ENCODE results near the gene PRKCH. TPM values are rescaled to one million over a fixed set of nuclear protein-coding genes. Genes with fewer than 3 reads are reported as not detected.

The PRKCH gene
- total and polyA plus RNA-seq, 7 experiments from 2014 or later: 191 to 359 (median 314) TPM

DNA sequence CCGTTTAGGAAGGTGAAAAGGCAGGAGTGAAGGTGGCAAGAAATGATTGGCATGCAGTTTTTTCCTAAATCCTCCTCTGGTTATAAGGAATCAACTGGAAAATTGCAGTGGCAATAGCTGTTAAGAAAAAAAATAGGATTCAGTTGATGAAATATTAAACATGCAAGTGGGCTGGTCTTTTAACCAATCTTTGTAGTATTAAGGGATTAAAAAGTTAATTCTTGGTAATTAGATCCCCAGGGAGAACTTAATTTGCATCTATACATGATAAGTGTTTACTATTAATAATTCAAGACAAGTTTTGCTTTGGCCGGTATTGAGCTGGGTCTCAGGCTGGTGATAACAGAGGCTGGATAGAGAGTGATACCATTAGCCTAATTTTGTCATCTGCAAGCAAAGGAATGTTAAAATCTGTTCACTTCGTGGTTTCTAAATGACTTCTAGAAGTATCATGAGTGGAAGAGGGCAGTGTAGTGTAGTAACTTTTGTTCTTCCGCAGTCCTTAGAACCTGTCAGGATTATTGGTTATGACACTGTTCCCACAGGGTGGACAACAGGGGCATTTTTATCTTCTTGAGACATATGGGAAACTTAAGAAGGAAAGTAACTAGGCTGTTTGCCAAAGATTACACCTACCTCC, 118.5 kb downstream of the PRKCH start:
- no peaks in the 10 kb centered on the region for H3K9me3 ChIP-seq (ENCODE audit: control insufficient read depth in 2 of 3, low read length in 3 of 3)
- H3K36me3 Mint-ChIP-seq: peaks cover 13 to 37% (median 15%) of the 10 kb centered on the region in 5 donors
- peak overlapping the region; percentile 64 for H3K27ac ChIP-seq (ENCODE audit: low read depth, low read length)
- peaks cover 74 to 89% of the 10 kb centered on the region in 2 donors for H3K4me1 ChIP-seq (ENCODE audit: control insufficient read depth in 2 of 2, insufficient read depth in 2 of 2, low read length in 2 of 2)
- peaks cover 0 to 3% (median 0%) of the 10 kb centered on the region in 11 donors for H3K9me3 Mint-ChIP-seq
- no peaks in the 10 kb centered on the region for H3K27me3 ChIP-seq (ENCODE audit: control insufficient read depth in 2 of 2, insufficient read depth in 2 of 2, low read length in 2 of 2)
- ChIA-PET POLR2A (interaction anchor here (0.6 to 1.6 kb wide), 5 partner anchors 13 to 290 kb away, joined by 3 to 4 read pairs (median 3); no protein-coding TSS in a partner anchor), CTCF (interaction anchor here (0.5 kb wide), 1 partner anchor 51 kb away, joined by 3 read pairs; no protein-coding TSS in a partner anchor)
- peaks cover 58 to 96% (median 91%) of the 10 kb centered on the region in 7 donors for H3K4me1 Mint-ChIP-seq
- H3K27ac Mint-ChIP-seq: peak overlapping the region in 7 of 9 donors; percentile 77 to 96 (median 88)
- peak overlapping the region; percentile 45 for H3K4me3 ChIP-seq (ENCODE audit: low read length)
- intact Hi-C loops (cut with micrococcal nuclease): loop anchor here (1.0 to 10.0 kb wide), 6 partner anchors 7 to 55 kb away; no protein-coding TSS in a partner anchor
- H3K27me3 Mint-ChIP-seq: no peaks in the 10 kb centered on the region
- DNase-seq (no peak), ATAC-seq (no peak)
- H3K4me3 Mint-ChIP-seq: peak overlapping the region; percentile 76 to 88 (median 85)
- peaks cover 0 to 3% (median 3%) of the 10 kb centered on the region in 3 experiments for H3K36me3 ChIP-seq (ENCODE audit: control insufficient read depth in 2 of 3, insufficient read depth in 3 of 3, low read length in 3 of 3)

GRCh38 chr14:61443481-61443880, 122.1 kb downstream of the PRKCH start:
- intact Hi-C loops (cut with micrococcal nuclease): loop anchor here in 1 of 2 donors (5.0 kb wide), 1 partner anchor 36 kb away; no protein-coding TSS in a partner anchor
- Mint-ChIP-seq H3K4me1 (peaks cover 56 to 99% (median 93%) of the 10 kb centered on the region in 7 donors), H3K27me3 (no peaks in the 10 kb centered on the region), H3K9me3 (peaks cover 0 to 1% (median 0%) of the 10 kb centered on the region in 11 donors), H3K4me3 (peak overlapping the region in 9 of 10 donors; percentile 61 to 89 (median 81)), H3K27ac (peak overlapping the region in 8 of 9 donors; percentile 86 to 97 (median 92)), H3K36me3 (peaks cover 3 to 52% (median 17%) of the 10 kb centered on the region in 5 donors)
- peak overlapping the region; percentile 59 for H3K27ac ChIP-seq (ENCODE audit: low read depth, low read length)
- H3K4me1 ChIP-seq (ENCODE audit: control insufficient read depth in 2 of 2, insufficient read depth in 2 of 2, low read length in 2 of 2): peaks cover 77 to 94% of the 10 kb centered on the region in 2 donors
- H3K9me3 ChIP-seq (ENCODE audit: control insufficient read depth in 2 of 3, low read length in 3 of 3): no peaks in the 10 kb centered on the region
- H3K4me3 ChIP-seq (ENCODE audit: low read length): peak overlapping the region; percentile 9
- POLR2A ChIA-PET: interaction anchor here (0.6 to 1.6 kb wide), 5 partner anchors 22 to 318 kb away, joined by 3 to 6 read pairs (median 3); no protein-coding TSS in a partner anchor
- DNase-seq: no peak
- ATAC-seq: no peak
- no peaks in the 10 kb centered on the region for H3K27me3 ChIP-seq (ENCODE audit: control insufficient read depth in 2 of 2, insufficient read depth in 2 of 2, low read length in 2 of 2)
- CTCF ChIA-PET: interaction anchor here (0.5 kb wide), 1 partner anchor 12 kb away, joined by 3 read pairs; no protein-coding TSS in a partner anchor
- H3K36me3 ChIP-seq (ENCODE audit: control insufficient read depth in 2 of 3, insufficient read depth in 3 of 3, low read length in 3 of 3): peaks cover 0 to 11% (median 9%) of the 10 kb centered on the region in 3 experiments

DNA sequence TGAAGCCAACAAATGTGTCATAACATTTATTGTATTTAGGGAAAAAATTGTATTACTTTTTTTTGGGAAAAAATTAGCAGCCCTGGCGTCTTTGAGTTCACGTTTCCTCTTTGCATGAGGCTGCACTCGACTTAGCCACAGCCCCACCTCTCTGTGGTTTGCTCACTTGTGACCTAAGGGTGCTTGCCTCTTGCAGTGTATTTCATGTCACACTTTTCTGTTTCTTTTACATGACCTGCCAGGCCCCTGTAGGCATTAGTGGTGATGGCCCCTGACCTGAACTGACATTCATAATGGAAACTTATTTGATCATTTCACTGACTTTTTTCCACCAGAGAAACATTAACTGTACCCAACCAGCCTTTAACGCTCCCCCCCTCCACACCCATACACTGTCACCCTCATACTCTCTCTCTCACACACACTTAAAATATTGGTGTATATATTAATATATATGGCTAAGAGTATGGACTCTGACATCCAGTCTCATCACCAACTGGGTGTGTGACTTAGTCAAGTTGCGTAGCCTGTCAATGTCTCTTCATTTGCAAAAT, 122.9 kb downstream of the PRKCH start:
- CTCF ChIA-PET: interaction anchor here (0.5 kb wide), 1 partner anchor 11 kb away, joined by 3 read pairs; no protein-coding TSS in a partner anchor
- ATAC-seq (peak; percentile 89), DNase-seq (peak in 8 of 9 donors; percentile 36 to 77 (median 54))
- Histone ChIP-seq H3K4me3 (ENCODE audit: low read length) (peak overlapping the region; percentile 9), H3K4me1 (ENCODE audit: control insufficient read depth in 2 of 2, insufficient read depth in 2 of 2, low read length in 2 of 2) (peaks cover 77 to 90% of the 10 kb centered on the region in 2 donors), H3K27me3 (ENCODE audit: control insufficient read depth in 2 of 2, insufficient read depth in 2 of 2, low read length in 2 of 2) (no peaks in the 10 kb centered on the region), H3K36me3 (ENCODE audit: control insufficient read depth in 2 of 3, insufficient read depth in 3 of 3, low read length in 3 of 3) (peaks cover 0 to 11% (median 9%) of the 10 kb centered on the region in 3 experiments), H3K27ac (ENCODE audit: low read depth, low read length) (peak overlapping the region; percentile 59), H3K9me3 (ENCODE audit: control insufficient read depth in 2 of 3, low read length in 3 of 3) (no peaks in the 10 kb centered on the region)
- peaks cover 56 to 99% (median 93%) of the 10 kb centered on the region in 7 donors for H3K4me1 Mint-ChIP-seq
- H3K36me3 Mint-ChIP-seq: peaks cover 3 to 60% (median 18%) of the 10 kb centered on the region in 5 donors
- H3K9me3 Mint-ChIP-seq: peaks cover 0 to 1% (median 0%) of the 10 kb centered on the region in 11 donors
- no peaks in the 10 kb centered on the region for H3K27me3 Mint-ChIP-seq
- peak overlapping the region; percentile 61 to 89 (median 82) for H3K4me3 Mint-ChIP-seq
- H3K27ac Mint-ChIP-seq: peak overlapping the region in 8 of 9 donors; percentile 86 to 97 (median 92)
- POLR2A ChIA-PET: interaction anchor here (0.6 to 1.4 kb wide), 3 partner anchors 41 to 317 kb away, joined by 3 to 6 read pairs (median 3); no protein-coding TSS in a partner anchor
- intact Hi-C loops (cut with micrococcal nuclease): loop anchor here (1.0 to 5.0 kb wide), 12 partner anchors 8 to 147 kb away; no protein-coding TSS in a partner anchor

DNA sequence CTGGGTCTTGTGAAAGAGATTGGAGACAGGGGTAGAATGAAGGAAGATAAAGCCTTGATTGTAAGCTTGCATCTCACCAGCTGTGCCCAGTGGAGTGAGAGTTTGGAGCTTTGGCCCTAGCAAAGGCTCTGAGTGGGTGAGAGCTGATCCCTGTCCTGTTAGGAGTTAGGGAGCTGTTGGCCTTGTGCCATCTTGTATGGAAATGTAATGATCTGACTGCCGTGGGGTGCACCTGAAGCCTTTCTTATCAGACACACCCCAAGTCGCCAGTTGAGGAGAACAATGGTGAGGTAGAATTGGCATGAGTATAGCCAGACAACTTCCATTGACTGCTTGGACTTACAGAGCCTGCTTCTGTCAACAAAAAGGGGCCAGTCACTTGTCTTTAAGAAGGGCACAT, 130.1 kb downstream of the PRKCH start:
- Mint-ChIP-seq H3K27ac (peak overlapping the region in 8 of 9 donors; percentile 87 to 98 (median 93)), H3K4me3 (peak overlapping the region; percentile 4 to 90 (median 60)), H3K9me3 (peaks cover 0 to 1% (median 0%) of the 10 kb centered on the region in 11 donors), H3K4me1 (peaks cover 69 to 100% (median 98%) of the 10 kb centered on the region in 7 donors), H3K36me3 (peaks cover 8 to 80% (median 46%) of the 10 kb centered on the region in 5 donors), H3K27me3 (no peaks in the 10 kb centered on the region)
- H3K9me3 ChIP-seq (ENCODE audit: control insufficient read depth in 2 of 3, low read length in 3 of 3): no peaks in the 10 kb centered on the region
- peaks cover 5 to 18% (median 15%) of the 10 kb centered on the region in 3 experiments for H3K36me3 ChIP-seq (ENCODE audit: control insufficient read depth in 2 of 3, insufficient read depth in 3 of 3, low read length in 3 of 3)
- DNase-seq: no peak
- ChIA-PET POLR2A (interaction anchor here (1.0 to 1.6 kb wide), 8 partner anchors 10 to 129 kb away, joined by 3 to 17 read pairs (median 4); partner anchors contain the start of gene PRKCH), CTCF (interaction anchor here (0.6 to 1.8 kb wide), 7 partner anchors 10 to 284 kb away, joined by 3 to 6 read pairs (median 3); no protein-coding TSS in a partner anchor)
- peak overlapping the region; percentile 65 for H3K27ac ChIP-seq (ENCODE audit: low read depth, low read length)
- H3K4me3 ChIP-seq (ENCODE audit: low read length): no peak overlapping the region
- ATAC-seq: no peak
- no peaks in the 10 kb centered on the region for H3K27me3 ChIP-seq (ENCODE audit: control insufficient read depth in 2 of 2, insufficient read depth in 2 of 2, low read length in 2 of 2)
- peaks cover 83 to 93% of the 10 kb centered on the region in 2 donors for H3K4me1 ChIP-seq (ENCODE audit: control insufficient read depth in 2 of 2, insufficient read depth in 2 of 2, low read length in 2 of 2)
- intact Hi-C loops (cut with micrococcal nuclease): no loop called here

- Histone ChIP-seq H3K4me1 (ENCODE audit: control insufficient read depth in 2 of 2, insufficient read depth in 2 of 2, low read length in 2 of 2) (peaks cover 82 to 88% of the 10 kb centered on the region in 2 donors), H3K9me3 (ENCODE audit: control insufficient read depth in 2 of 3, low read length in 3 of 3) (no peaks in the 10 kb centered on the region), H3K27me3 (ENCODE audit: control insufficient read depth in 2 of 2, insufficient read depth in 2 of 2, low read length in 2 of 2) (no peaks in the 10 kb centered on the region), H3K4me3 (ENCODE audit: low read length) (peak overlapping the region; percentile 10), H3K36me3 (ENCODE audit: control insufficient read depth in 2 of 3, insufficient read depth in 3 of 3, low read length in 3 of 3) (peaks cover 6 to 21% (median 17%) of the 10 kb centered on the region in 3 experiments), H3K27ac (ENCODE audit: low read depth, low read length) (peak overlapping the region; percentile 65)
- Mint-ChIP-seq H3K9me3 (peaks cover 0 to 1% (median 0%) of the 10 kb centered on the region in 11 donors), H3K27ac (peak overlapping the region in 8 of 9 donors; percentile 87 to 98 (median 93)), H3K4me1 (peaks cover 71 to 100% (median 98%) of the 10 kb centered on the region in 7 donors), H3K27me3 (no peaks in the 10 kb centered on the region), H3K36me3 (peaks cover 11 to 79% (median 48%) of the 10 kb centered on the region in 5 donors), H3K4me3 (peak overlapping the region; percentile 64 to 90 (median 80))
- no peak for ATAC-seq
- intact Hi-C loops (cut with micrococcal nuclease): loop anchor here (1.0 to 2.0 kb wide), 9 partner anchors 8 to 131 kb away; partner anchors contain the start of gene PRKCH (in 1 of the 2)
- ChIA-PET POLR2A (interaction anchor here (0.7 to 1.7 kb wide), 11 partner anchors 11 to 130 kb away, joined by 3 to 17 read pairs (median 3); partner anchors contain the start of gene PRKCH), CTCF (interaction anchor here (0.6 to 1.8 kb wide), 6 partner anchors 9 to 386 kb away, joined by 3 to 6 read pairs (median 3); no protein-coding TSS in a partner anchor)
- DNase-seq: no peak
Observed at GRCh38 chr14:61451891-61452400, 130.6 kb downstream of the PRKCH start.

Measured in naive thymus-derived CD4-positive, alpha-beta T cell (primary cell).